Daoy (cell line): Measurements from ENCODE around the gene CAV2. TPM values are rescaled to one million over a fixed set of nuclear protein-coding genes. Genes with fewer than 3 reads are reported as not detected.

Experiments
- DNase-seq: peaks from one replicate; pipeline ENCODE4 v3.0.0-alpha.2; 2015; ENCODE audit warnings: low read depth
- total RNA-seq: library from RNA; depleted of rRNA; stranded (reverse); fragments of >200 nt; shearing (Covaris generic); gene quantifications from 2 replicates; pipeline ENCODE4 v1.2.3, GENCODE V29; 2014; rRNA removed

The CAV2 gene
- total RNA-seq, 1 experiment from 2014 or later = 150 TPM

GRCh38 chr7:116546054-116546453 is 46.5 kb downstream of the CAV2 start:
- no peak for DNase-seq

GRCh38 chr7:116546916-116547315 is 47.4 kb downstream of the CAV2 start:
- no peak for DNase-seq

DNA sequence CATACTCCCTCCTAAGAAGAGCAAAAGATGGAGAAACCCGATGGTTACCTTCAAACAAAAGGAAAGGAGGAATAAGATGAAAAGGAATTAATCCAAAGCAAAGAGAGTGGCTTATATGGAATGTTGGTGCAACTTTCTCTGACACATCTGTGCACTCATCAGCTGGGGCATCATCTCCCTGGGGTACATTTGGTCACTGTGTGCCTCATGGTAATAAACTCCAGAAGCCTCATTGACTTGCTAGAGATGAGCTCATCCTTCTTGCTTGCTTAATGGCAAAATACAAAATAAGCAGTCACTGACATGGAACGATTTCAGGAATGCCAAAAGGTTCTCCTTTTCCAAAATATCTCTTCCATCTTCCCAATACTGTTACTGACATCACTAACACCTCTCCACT is 47.8 kb downstream of the CAV2 start:
- DNase-seq = peak; percentile 58

DNA sequence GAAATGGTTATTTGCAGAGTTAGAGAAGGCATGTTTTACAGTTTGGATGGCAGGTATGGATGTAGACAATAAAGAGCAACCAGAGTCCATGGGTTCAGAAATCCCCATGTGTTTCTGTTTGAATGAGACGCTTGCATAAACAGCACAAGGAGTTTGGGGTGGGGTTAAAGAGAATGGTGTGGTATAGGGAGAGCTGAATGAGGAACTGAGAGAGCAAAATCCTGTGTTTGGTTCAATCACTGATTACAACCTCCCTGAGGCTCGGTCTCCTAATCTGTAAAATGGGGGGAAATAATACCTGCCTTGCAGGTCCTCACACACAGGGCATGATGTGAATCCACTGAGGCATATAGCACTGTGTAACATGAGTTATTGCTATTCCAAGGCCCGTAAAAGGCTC is 49.0 kb downstream of the CAV2 start:
- DNase-seq = no peak

GRCh38 chr7:116549370-116549769 is 49.8 kb downstream of the CAV2 start:
- no peak for DNase-seq

- DNase-seq = no peak
Measured at GRCh38 chr7:116551692-116552091, 52.2 kb downstream of the CAV2 start.

DNA sequence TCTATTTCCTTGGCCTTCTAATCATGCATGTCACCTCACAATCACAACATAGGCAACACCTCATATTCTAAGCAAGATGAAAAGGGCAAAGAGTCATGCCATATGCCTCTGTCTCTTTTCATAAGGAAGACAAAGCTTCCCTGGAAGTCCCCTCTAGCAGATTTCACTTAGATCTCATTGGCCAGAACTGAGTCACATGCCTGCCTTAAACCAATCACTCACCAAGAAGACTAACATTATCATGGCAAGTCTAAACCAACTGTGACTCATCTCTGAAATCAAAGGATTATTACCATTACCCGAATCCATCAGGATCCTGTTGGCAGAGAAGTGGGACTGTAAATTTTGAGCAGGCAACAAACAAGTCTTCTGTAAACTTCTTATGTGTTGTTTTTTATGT is 53.1 kb downstream of the CAV2 start:
- DNase-seq = peak; percentile 73

GRCh38 chr7:116553168-116553964 is 53.8 kb downstream of the CAV2 start:
- no peak for DNase-seq

DNA sequence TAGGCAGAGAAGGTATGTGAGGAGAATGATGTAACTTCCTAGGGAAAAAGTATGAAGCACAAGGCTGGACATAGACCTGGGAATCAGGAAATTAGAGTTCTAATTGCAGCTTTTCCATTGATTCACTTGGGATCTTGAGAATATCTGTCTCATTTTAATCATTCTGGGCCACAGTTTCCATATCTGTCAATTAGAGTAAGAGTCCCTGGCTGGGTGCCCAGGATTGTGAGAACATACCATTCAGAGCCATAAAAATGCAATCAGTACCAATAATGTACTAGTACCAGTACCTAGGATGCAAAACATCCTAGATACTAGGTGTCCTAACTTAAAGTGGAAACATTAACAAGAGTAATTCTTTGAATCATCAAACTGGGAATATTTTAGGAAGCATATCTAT is 54.9 kb downstream of the CAV2 start:
- DNase-seq = no peak

DNA sequence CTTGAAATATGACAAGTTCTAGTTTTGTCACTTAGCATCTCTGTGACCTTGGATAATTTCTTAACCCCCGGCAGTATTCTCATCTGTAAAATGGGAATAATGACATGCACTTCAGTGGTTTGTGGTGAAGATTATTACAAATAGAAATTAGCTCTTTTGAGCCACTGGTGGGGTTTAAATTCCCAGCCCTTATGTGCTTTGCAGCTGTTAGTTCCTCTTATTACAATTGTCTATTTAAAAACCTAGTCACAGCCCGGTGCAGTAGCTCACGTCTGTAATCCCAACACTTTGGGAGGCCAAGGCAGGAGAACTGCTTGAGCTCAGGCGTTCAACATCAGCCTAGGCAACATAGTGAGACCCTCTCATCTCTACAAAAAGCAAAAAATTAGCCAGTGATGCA is 55.4 kb downstream of the CAV2 start:
- DNase-seq = no peak

DNA sequence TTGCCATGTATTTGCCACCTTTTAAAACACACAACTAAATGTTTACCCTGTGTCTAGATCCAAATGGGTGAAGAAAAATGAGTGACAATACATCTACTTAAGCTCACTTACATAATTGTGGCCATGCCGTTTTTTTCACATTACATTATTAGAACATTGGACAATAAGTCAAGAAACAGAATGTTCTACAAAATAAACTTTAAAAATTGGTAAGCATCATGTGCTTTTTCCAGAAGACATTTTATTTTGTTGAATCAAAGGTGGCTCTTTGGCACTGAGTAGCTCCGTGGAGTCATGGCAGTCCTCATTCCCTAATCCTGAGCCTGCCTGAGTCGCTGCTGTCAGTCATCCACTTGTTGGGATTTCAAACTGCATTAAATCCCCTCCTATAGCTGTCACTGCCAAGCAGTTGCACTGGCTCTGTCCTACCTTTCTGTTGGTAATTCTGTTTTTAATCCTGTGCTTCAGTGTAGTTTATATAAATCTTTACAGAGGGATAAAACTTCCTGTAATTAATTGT is 57.6 kb downstream of the CAV2 start:
- no peak for DNase-seq

DNA sequence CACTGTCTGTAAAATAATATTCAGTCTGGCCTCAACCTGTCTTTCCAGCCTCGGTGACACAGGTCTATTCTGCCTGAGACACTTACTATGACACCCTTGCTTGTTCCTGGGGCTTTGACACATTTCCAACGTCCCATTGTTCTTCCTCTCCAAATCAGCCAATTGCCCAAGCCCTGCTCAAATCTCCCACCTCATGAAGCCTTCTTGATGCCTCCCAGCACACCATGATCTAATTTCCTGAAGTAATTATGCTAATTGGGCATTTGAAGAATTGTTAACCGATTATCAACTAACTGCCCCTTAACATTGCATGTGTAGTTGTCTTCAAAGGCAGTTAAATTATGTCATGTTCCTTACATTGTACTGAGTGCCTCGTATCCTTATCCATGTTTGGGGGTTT is 58.4 kb downstream of the CAV2 start:
- DNase-seq = no peak

Other genes with a start within 250 kb of the CAV2 start
- gene CAV1, start 25.3 kb downstream of the CAV2 start, total RNA-seq = 465 and 514 TPM in 2 replicates
- 191 and 209 TPM in 2 replicates for gene MET, start 172.5 kb downstream of the CAV2 start, total RNA-seq